ENCODE data around the gene KCNJ5.

Gene KCNJ5

GRCh38 chr11:128964463-128964930 lies 73.3 kb downstream of the KCNJ5 start:
- H3K4me1 Mint-ChIP-seq: peaks cover 5% of the 10 kb centered on the region
- no peak overlapping the region for H3K27ac Mint-ChIP-seq
- peaks cover 25% of the 10 kb centered on the region for H3K36me3 Mint-ChIP-seq (ENCODE audit: low read depth)
- no peaks in the 10 kb centered on the region for H3K9me3 Mint-ChIP-seq
- TF ChIP-seq, protein P1, sequence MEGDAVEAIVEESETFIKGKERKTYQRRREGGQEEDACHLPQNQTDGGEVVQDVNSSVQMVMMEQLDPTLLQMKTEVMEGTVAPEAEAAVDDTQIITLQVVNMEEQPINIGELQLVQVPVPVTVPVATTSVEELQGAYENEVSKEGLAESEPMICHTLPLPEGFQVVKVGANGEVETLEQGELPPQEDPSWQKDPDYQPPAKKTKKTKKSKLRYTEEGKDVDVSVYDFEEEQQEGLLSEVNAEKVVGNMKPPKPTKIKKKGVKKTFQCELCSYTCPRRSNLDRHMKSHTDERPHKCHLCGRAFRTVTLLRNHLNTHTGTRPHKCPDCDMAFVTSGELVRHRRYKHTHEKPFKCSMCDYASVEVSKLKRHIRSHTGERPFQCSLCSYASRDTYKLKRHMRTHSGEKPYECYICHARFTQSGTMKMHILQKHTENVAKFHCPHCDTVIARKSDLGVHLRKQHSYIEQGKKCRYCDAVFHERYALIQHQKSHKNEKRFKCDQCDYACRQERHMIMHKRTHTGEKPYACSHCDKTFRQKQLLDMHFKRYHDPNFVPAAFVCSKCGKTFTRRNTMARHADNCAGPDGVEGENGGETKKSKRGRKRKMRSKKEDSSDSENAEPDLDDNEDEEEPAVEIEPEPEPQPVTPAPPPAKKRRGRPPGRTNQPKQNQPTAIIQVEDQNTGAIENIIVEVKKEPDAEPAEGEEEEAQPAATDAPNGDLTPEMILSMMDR (IDR thresholded peaks at IDR 0.05; ENCODE audit: unreplicated experiment in 3 of 3): no peak
- H3K27me3 Mint-ChIP-seq (ENCODE audit: low read depth): no peaks in the 10 kb centered on the region
- no peak overlapping the region for H3K4me3 Mint-ChIP-seq

DNA sequence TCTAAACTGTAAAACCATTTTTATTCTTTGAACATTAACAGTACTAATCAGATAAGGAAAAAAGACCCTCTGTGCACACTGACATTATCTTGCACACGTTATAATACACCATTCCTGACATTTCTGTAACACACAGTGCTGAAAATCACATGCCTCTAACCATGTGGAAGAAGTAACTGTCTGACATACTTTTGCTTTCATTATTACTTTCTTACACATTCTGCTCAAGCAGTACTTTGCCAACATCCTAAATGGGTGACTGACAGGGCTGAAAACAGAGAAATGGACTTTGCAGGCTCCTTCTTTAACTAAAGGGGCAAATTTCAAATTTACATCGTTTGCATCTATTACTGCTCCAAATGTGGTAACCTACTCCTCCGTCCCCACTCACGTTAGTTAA lies 74.3 kb downstream of the KCNJ5 start:
- no peak overlapping the region for H3K4me3 Mint-ChIP-seq
- H3K27ac Mint-ChIP-seq: no peak overlapping the region
- H3K9me3 Mint-ChIP-seq: no peaks in the 10 kb centered on the region
- TF ChIP-seq, protein P1 (IDR thresholded peaks at IDR 0.05; ENCODE audit: unreplicated experiment in 3 of 3): no peak
- H3K36me3 Mint-ChIP-seq (ENCODE audit: low read depth): peaks cover 35% of the 10 kb centered on the region
- peaks cover 5% of the 10 kb centered on the region for H3K4me1 Mint-ChIP-seq
- no peaks in the 10 kb centered on the region for H3K27me3 Mint-ChIP-seq (ENCODE audit: low read depth)

- Mint-ChIP-seq H3K9me3 (no peaks in the 10 kb centered on the region), H3K36me3 (ENCODE audit: low read depth) (peaks cover 56% of the 10 kb centered on the region), H3K4me1 (peaks cover 5% of the 10 kb centered on the region), H3K27me3 (ENCODE audit: low read depth) (no peaks in the 10 kb centered on the region), H3K27ac (no peak overlapping the region), H3K4me3 (no peak overlapping the region)
- TF ChIP-seq, protein P1 (IDR thresholded peaks at IDR 0.05; ENCODE audit: unreplicated experiment in 3 of 3): no peak
Observed at GRCh38 chr11:128967578-128967977, 76.4 kb downstream of the KCNJ5 start.

GRCh38 chr11:128968916-128969315 lies 77.8 kb downstream of the KCNJ5 start:
- Mint-ChIP-seq H3K27me3 (ENCODE audit: low read depth) (no peaks in the 10 kb centered on the region), H3K4me1 (peaks cover 5% of the 10 kb centered on the region), H3K9me3 (no peaks in the 10 kb centered on the region), H3K4me3 (no peak overlapping the region), H3K27ac (no peak overlapping the region), H3K36me3 (ENCODE audit: low read depth) (peaks cover 67% of the 10 kb centered on the region)
- TF ChIP-seq, protein P1 (IDR thresholded peaks at IDR 0.05; ENCODE audit: unreplicated experiment in 3 of 3): no peak
